B cell (primary cell): ENCODE data around the gene SLC2A4RG.

Experiments used
- EZH2 ChIP-seq: IDR thresholded peaks from 2 replicates; pipeline ENCODE4 v1.6.1; 2012; ENCODE audit warnings: borderline replicate concordance, low read depth, mild to moderate bottlenecking, moderate library complexity, low read length; ENCODE audit not compliant: insufficient read depth, poor library complexity, severe bottlenecking
- TF ChIP-seq, protein P1 (sequence below): fragments of 200-600 bp; IDR thresholded peaks from one replicate; pipeline ENCODE4 v1.8.0; 2022; ENCODE audit warnings: antibody characterized with exemption, mild to moderate bottlenecking

DNA sequence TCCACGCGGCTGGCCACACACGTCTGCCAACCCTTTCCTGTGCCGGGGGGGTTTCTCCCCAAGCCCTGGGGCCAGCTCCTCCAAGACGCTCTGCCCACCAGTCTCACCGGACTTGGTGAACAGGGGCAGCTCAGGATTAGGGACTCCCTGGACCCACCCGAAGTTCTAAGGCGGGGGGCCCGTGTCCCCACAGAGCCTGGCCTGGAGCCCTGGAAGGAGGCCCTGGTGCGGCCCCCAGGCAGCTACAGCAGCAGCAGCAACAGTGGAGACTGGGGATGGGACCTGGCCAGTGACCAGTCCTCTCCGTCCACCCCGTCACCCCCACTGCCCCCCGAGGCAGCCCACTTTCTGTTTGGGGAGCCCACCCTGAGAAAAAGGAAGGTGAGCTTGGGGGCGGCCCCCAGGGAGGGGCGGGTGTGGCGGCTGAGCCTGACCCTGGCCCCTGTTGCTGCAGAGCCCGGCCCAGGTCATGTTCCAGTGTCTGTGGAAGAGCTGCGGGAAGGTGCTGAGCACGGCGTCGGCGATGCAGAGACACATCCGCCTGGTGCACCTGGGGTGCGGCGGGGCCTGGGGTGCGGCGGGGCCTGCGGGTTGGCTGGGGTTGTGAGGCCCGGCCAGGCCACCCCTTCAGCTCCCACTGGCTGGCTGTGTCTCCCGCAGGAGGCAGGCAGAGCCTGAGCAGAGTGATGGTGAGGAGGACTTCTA lies 2.3 kb downstream of the SLC2A4RG start:
- TF ChIP-seq, protein P1, sequence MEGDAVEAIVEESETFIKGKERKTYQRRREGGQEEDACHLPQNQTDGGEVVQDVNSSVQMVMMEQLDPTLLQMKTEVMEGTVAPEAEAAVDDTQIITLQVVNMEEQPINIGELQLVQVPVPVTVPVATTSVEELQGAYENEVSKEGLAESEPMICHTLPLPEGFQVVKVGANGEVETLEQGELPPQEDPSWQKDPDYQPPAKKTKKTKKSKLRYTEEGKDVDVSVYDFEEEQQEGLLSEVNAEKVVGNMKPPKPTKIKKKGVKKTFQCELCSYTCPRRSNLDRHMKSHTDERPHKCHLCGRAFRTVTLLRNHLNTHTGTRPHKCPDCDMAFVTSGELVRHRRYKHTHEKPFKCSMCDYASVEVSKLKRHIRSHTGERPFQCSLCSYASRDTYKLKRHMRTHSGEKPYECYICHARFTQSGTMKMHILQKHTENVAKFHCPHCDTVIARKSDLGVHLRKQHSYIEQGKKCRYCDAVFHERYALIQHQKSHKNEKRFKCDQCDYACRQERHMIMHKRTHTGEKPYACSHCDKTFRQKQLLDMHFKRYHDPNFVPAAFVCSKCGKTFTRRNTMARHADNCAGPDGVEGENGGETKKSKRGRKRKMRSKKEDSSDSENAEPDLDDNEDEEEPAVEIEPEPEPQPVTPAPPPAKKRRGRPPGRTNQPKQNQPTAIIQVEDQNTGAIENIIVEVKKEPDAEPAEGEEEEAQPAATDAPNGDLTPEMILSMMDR = no peak
- no peak for TF ChIP-seq EZH2
